UCSD-AML1 (cell line): ENCODE results near the gene SPRED3.

Experiments
- DNase-seq: peaks from one replicate; lab custom pipeline; 2025; ENCODE audit not compliant: unreplicated experiment; lab: John Stamatoyannopoulos, UW

The SPRED3 gene

DNA sequence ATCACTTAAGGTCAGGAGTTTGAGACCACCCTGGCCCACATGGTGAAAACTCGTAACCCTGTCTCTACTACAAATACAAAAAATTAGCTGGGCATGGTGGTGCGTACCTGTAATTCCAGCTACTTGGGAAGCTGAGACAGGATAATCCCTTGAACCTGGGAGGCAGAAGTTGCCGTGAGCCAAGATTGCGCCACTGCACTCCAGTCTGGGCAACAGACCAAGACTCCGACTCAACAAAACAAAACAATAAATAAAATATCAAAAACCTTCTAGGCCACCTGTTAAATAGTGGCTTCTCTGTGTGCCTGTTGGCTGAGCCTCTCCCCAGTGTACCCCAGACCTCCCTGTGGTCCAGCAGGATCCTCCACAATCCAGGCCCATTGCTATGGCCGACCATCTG lies 17.4 kb upstream of the SPRED3 start:
- no peak for DNase-seq

DNA sequence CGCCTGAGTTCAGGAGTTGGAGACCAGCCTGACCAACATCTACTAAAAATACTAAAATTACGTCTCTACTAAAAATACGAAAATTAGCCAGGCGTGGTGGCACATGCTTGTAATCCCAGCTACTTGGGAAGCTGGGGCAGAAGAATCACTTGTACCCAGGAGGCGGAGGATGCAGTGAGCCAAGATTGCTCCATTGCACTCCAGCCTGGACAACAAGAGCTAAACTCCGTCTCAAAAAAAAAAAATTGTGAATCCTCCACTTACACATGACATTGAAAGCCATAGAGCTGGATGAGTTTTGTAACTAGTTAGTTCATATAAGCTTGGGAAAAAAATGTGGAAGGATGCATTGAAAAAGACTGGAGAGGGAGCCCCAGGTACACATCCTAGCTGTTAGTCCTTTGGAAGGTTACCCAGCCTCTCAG lies 14.6 kb upstream of the SPRED3 start:
- no peak for DNase-seq

DNA sequence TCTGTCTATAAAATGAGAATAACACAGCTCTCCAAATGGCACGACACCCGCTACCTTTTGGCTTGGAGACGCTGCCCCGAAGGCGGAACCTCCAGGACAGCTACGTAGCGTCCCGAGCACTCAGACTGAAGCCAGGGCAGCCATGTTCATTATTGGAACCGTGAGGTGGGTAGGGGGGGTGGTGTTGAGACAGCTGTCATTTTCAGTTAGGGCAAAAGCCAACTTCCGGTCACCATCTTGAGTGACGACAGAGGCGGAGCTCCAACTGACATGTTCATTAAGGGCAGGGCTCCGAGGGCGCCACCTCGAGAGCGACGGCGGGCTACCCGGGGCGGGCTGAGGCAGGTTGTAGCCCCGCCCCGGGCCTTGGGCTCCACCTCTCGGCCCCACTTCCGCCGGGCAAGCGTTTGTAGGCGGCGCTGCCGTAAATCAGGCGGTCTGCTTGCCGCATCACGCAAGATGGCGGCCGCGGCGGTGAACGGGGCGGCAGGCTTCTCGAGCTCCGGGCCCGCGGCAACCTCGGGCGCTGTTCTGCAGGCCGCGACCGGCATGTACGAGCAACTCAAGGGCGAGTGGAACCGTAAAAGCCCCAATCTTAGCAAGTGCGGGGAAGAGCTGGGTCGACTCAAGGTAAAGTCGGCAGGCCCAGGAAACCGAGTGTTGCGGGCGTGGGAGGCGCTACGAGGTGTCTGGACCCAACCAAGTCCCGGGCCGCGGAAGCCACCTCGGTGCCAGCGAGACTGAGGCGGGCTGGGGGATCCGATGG lies 14.0 kb upstream of the SPRED3 start, which contains the start of gene PSMD8:
Gene PSMD8, plus strand, starts transcription at position 240 of the 766 bp plus-strand sequence. Its CDS starts 31 bp downstream, at position 271.
- DNase-seq, result peak; percentile 99

DNA sequence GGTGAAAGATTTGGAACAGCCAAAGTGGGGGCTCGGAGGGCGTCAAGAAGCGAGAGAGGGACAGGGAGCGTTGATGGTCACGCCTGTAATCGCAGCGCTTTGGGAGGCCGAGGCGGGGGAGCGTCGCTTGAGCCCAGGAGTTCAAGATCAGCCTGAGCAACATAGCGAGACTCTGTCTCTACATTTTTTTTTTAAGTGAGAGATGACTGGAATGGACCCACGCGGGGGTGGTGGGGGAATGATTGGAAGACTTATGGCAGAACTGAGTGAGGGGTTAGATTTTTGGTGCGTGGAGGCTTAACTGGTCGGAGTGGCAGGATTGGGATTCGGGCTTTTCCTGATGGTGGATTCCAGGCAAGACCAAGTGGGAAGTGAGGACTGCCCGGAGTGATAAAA lies 13.4 kb upstream of the SPRED3 start:
- no peak for DNase-seq

DNA sequence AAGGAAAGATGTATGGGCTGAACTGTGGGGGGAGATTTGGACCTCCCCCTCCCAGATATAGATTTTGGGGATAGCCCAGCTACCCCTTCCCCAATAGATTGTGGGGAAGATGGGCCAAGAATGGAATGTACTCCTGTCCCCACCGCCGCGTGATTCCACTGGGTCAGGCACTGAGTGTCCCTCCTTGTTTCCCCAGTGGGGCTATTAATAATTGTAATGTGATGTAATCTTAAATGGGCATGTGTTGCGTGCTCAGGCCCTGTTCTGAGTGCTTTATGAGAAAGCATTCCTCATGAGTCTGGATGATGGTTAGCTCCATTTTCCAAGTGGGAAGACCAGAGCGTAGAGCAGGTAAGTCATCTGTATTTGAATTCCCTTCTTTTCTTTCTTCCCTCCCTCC lies 12.7 kb upstream of the SPRED3 start:
- DNase-seq, result no peak

DNA sequence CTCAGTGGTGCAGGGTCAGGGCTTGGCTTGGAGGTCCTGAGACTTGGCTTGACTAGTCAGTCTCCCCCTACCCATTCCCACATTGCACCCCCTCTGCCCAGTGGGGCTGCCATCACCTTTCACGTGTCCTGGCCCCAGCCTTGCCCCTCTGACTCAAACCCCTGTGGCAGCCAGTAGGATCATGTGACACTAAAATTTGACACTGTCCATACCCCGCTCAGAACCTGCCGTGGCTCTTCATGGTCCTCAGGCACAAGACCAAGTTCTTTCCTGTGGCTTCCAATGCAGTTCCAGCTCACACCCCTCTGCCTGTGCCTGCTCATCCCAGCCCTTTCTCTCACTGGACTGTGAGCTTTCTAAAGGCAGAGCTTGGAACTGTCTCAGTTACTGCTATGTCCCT lies 11.9 kb upstream of the SPRED3 start:
- no peak for DNase-seq

DNA sequence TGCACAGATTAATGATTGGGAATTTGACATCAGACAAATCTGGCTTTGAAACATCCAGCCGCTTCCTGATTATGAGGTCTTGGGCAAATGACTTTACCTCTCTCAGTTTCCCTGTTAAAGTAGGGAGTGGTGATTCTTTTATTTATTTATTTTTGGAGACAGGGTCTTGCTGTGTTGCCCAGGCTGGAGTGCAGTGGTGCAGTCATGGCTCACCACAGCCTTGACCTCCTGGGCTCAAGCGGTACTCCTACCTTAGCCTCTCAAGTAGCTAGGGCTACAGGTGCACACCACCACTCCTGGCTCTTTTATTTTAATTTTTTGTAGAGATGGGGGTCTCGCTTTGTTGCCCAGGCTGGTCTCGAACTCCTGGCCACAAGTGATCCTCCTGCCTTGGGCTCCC lies 11.4 kb upstream of the SPRED3 start:
- DNase-seq, result no peak

DNA sequence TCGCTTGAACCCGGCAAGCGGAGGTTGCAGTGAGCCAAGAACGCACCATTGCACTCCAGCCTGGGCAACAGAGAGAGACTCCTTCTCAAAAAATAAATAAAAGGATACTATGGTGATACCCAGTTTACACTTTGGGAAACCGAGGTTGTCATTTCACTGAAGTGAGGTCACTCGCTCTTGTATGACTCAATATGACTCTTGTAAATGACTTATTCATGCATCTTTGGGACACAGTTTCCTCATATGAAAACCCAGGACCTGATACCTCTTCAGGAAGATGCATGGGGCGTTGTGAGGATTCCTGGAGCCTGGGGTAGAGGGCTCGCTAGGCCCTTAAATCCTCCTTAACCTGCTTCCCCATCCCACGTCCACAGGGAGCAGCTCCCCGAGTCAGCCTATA lies 9.6 kb upstream of the SPRED3 start:
- DNase-seq, result no peak

DNA sequence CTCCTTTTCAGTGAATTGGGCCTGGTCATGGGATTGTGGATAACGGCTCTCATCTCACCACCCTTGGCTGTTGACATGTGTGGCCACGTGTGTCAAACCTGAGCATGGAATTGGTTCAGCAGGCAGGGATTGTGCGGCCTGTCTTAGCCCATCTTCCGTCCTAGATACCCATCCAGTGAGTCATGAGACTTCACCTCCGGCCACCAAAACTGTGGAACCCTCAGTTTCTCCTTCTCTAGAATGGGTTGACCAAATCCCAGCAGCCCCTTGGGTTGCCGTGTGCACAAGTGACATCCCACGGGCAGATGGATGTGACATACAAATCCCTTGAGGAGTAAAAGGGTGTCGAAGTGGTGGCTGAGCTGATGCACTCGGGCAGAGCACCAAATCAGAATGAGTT lies 7.4 kb upstream of the SPRED3 start:
- DNase-seq, result no peak

DNA sequence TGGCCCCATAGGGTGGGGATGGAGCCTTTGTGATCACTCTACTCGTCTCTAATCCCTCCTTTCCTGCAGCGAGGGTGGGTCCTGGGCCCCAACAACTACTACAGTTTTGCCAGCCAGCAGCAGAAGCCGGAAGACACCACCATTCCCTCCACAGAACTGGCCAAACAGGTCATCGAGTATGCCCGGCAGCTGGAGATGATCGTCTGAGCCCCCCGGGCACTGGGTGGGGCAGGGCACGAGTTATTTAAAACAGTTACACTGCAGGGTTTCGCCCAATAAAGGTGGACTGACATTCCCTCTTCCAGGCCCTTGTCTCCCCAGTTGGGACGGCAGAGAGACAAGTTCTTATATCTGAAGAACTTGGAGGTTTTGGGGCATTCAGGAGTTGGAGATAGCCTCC lies 5.3 kb upstream of the SPRED3 start:
- DNase-seq, result no peak

DNA sequence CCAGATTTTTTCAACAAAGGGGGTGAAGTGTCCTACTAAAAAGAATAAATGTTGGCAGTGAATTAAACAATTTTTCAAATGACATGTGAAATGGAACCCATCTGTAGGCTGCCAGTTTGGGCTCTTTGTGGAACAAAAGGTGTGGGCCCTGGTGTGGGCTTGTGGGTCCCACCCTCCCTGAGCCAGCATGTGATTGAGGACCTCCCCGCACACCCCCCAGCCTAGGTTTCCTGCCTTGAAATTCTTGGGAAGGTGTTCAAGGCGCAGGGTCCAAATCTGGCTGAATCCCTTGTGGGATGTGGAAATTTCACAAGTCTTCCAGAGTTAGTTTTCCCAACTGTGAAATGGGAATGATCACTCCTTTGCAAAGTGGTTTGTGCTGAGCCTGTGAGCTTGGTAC lies 4.8 kb upstream of the SPRED3 start:
- no peak for DNase-seq

DNA sequence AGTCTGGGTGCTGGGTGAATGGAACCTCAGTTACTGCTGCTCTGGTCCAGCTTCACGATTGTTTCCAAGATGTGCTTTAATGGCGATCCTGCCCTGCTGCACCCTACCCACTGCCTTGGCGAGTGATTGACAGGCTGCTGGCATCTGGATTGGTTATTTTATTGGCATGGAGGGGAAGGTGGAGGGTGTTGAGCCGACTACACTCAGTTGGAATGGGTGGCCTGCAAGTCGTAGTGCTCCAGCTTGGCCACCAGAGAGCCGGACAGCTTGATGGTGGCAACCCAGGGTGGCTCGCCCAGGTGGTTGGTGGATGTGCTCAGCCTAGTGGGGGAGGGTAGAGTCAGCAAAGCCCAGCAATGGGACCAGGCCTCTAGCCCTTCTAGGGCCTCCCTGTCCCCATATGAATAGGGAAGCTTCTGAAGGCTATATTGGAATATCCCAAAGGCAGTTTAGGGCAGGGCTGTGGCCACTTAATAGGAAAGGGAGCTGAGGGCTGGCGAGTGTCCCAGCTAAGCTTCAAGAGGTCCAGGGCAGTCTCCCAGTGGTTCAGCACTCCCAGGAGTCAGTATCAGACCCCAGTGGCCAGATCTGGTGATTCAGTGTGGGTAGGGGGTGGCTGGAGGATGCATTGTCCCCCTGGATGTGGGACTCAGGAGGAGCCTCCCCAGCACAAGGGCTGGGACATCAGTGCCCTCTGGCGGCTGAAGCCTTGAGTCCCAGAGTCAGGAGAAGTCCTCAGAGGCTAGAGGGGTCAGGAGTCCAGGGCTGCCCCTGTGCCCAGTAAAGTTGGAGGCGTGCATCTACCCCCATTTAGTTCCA lies 4.1 kb upstream of the SPRED3 start:
- no peak for DNase-seq

DNA sequence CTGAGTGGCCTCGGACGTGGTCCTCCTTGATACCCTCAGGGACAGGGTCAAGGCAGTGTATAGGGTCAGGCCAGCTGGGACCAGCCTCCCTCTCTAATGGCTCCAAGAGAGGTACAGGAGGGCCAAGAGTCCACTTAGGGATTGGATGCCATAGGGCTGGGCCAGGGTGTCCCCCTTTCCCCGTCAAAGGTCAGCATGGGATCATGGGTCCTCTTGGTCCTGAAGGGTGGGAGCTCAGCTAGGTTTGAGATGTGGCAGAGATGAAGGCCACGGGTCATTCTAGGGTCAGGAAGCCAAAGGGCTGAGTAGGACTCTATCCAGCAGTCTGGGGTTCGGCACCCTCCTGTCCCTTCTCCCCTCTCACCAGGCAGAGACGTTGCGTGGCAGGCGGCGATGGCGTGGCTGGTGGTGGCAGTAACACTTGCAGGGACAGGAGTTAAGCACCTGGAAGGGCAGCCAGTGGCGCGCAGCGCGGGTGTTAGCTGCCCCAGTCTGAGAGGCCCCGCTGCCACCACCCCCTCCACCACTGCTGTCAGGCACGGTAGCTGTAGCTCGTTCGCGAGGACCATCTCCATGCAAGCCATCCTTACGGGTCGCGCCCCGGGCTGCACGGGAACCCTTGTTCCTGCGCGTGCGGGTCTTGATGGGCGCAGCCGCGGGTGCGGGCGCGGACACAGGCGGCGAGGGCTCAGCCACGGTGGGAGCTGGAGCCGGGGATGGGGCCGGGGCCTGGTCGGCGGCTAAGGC lies 3.3 kb upstream of the SPRED3 start:
- DNase-seq, result no peak

DNA sequence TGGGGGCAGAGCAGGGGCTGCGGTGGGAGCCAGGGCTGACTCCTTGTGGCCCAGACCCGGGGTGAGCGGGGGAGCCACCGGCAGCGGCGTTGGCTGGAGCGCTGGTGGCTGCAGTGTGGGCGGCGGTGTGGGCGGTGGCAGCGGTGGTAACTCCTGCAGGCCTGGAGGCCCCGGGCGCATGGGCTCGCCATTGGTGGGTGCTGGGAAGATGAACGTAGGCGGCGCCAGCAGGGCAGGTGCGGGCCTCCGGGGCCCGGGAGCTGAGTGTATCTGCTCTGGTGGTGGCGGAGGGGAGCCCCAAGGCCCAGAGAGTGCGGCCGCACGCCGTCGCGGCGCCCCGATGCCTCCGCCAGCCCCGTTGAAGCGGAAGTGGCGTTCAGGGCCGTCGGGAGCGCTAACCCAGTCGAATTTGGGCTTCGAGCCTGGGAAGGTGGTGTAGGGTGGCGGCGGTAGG lies 2.7 kb upstream of the SPRED3 start:
- DNase-seq, result no peak

DNA sequence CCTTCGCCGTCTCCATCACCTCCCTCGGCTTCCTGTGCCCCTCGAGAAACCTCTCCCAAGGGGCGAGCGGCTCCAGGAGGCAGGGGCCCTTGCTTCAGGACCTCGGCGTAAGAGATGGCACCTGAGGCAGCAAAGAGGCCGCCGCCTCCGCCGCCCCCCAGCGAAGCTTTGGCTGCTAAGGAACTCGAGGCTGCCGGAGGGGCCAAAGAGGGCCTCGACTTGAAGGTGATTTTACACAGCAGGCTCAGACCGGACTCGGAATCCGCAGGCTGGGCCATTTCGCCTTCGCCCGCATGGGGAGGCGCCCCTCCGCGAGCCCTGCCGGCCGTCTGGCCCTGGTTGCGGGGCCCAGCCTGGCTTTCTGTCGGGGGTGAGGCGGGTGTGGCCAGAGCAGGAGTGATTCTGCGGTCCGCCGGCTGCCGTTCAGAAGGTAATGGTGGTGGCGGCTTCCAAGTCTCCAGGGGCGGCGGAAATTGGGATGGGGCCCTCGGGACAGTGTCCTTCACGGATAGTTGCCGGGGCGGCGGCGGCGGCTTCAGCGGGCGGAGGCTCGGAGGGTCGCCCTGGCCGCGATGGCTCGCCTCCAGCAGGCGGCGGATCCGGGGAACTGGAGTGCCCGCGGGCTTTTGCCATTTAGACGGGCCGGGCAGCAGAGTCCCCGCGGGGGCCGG lies 2.1 kb upstream of the SPRED3 start:
- no peak for DNase-seq

DNA sequence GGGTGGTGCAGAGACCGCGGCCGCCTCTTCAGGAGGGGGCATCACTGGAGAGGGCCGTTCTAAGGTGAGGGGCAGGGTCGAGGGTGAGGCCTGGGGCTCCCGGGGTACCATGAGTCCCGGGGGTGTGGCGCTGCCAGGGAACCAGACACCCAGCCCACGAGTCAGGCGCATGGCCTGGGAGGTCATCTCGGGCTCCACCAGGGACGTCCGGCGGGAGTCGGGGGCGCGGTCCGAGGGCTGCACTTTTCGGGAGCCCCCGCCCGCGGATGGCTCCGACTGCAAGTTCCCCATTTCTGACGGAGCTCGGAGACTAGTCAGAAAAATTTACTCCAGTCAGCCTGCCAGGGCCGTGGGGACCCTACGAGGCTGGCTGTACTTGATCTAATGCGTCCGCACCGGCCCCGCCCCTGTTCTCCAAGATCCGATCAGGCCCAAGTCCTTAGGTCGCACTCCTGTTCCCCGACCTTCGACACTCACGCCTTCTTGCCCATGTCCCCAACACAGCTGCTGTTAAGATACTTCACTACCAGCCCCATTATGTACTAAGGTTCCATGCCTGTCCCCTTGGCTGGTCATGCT lies 1.4 kb upstream of the SPRED3 start:
- DNase-seq, result no peak

DNA sequence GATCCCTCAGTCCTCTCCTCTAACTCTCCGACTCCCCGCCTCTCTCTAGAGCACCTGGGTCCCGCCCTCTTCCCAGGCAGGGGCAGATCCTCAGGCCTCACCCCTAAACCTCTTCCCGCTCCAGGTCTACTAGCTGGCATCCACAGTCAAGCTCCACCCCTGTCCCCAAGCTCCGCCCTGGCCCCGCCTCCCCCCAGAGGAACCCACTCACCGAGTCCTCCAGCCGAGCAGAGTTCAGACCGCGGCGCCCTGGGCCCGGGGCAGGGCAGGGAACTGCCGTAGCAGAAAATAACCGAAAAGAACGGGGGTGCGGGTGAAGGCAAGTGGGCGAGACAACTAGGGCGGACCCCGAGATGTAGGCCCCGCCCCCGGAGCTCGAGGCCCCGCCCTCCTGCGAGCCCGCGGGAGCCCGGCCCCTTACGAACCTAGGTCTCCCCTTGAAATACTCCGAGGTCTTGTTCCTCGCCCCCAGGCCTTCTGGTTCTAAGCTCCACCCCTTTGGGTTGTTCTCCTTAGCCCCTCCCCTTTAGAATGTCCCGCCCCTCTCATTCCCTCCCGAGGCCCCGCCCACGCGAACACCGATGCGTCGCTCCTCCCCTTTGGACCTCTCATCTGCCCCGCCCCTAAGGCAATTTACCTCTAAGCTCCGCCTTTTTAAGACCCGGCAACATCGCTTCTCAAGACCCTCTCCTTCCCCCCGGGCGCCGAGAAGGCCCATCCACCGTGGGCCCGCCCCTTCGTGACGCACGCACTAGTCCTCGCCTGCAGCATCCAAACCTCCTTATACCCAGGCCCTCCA lies 748 bp upstream of the SPRED3 start, which contains the start of gene GGN:
Gene GGN, minus strand, starts transcription at position 485 of the 799 bp plus-strand sequence. CDS start 773 bp downstream, outside the sequence.
- peak; percentile 86 for DNase-seq

DNA sequence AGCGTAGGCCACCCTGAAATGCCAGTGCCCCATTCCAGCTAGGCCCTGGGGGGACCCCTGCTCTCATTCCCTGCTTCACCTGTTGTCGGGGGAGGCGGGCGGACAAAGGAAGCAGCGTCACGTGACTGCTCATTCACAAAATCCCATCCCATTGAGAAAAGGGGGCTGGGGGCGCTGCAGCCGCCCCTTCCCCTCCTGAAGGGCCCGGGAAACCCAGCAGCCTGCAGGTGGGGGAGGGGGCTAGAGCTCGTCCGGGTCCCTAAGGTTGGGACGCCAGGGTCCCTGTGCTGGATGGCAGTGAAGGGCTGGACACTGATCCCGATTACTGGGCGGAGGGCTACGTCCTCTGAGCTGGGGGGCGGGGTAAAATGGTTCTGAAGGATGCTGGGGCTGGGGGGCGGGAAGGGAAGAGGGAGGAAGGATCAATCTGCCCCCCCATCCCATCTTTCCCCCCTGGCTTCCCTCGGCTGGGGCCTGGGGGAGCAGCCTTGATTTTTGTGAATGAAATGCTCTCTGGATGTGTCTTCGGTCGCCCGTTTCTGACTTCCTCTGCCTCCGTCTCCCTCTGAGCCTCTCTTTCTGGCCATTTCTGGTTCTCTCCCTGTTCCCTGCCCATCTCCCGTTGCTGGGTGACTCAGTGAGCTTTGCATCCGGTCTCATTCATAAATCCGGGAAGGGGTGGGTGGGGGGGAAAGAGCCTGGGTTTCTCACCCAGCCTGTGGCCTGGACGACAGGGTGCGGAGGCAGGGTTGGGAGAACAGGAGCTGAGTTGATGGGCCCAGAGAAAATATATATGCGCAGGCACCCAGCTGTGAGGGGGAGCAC lies 816 bp downstream of the SPRED3 start:
- no peak for DNase-seq
